ENCODE data around the gene ARID1B.
"Not testable (repeated sequence)": the region's sequence is repeated elsewhere in the genome, so short reads cannot be mapped to it uniquely, and the experiment has no call there.

Gene ARID1B

GRCh38 chr6:156977527-156978291, 200.5 kb downstream of the ARID1B start:
- Mint-ChIP-seq H3K9me3 (peaks cover 8% of the 10 kb centered on the region), H3K4me3 (no peak overlapping the region), H3K36me3 (ENCODE audit: low read depth) (no peaks in the 10 kb centered on the region), H3K4me1 (ENCODE audit: low read depth) (peaks cover 56% of the 10 kb centered on the region), H3K27me3 (no peaks in the 10 kb centered on the region), H3K27ac (no peak overlapping the region)
- intact Hi-C loops (cut with micrococcal nuclease), result no loop called here

GRCh38 chr6:156978948-156979347, 201.8 kb downstream of the ARID1B start:
- no peak overlapping the region for H3K27ac Mint-ChIP-seq
- peaks cover 8% of the 10 kb centered on the region for H3K9me3 Mint-ChIP-seq
- intact Hi-C loops (cut with micrococcal nuclease), result no loop called here
- no peaks in the 10 kb centered on the region for H3K27me3 Mint-ChIP-seq
- peaks cover 69% of the 10 kb centered on the region for H3K4me1 Mint-ChIP-seq (ENCODE audit: low read depth)
- no peak overlapping the region for H3K4me3 Mint-ChIP-seq
- no peaks in the 10 kb centered on the region for H3K36me3 Mint-ChIP-seq (ENCODE audit: low read depth)

- Mint-ChIP-seq H3K9me3 (no peaks in the 10 kb centered on the region), H3K4me1 (ENCODE audit: low read depth) (peaks cover 70% of the 10 kb centered on the region), H3K27ac (no peak overlapping the region), H3K36me3 (ENCODE audit: low read depth) (no peaks in the 10 kb centered on the region), H3K27me3 (no peaks in the 10 kb centered on the region), H3K4me3 (no peak overlapping the region)
- intact Hi-C loops (cut with micrococcal nuclease), result no loop called here
Measured at GRCh38 chr6:156980515-156980914, 203.3 kb downstream of the ARID1B start.

- Mint-ChIP-seq H3K4me1 (ENCODE audit: low read depth) (peaks cover 66% of the 10 kb centered on the region), H3K36me3 (ENCODE audit: low read depth) (no peaks in the 10 kb centered on the region), H3K27me3 (no peaks in the 10 kb centered on the region), H3K9me3 (no peaks in the 10 kb centered on the region), H3K4me3 (no peak overlapping the region), H3K27ac (no peak overlapping the region)
- intact Hi-C loops (cut with micrococcal nuclease), result no loop called here
Measured at GRCh38 chr6:156980948-156981347, 203.8 kb downstream of the ARID1B start.

- intact Hi-C loops (cut with micrococcal nuclease), result no loop called here
- Mint-ChIP-seq H3K4me3 (no peak overlapping the region), H3K27ac (peak overlapping the region; percentile 41), H3K9me3 (no peaks in the 10 kb centered on the region), H3K4me1 (ENCODE audit: low read depth) (peaks cover 57% of the 10 kb centered on the region), H3K36me3 (ENCODE audit: low read depth) (no peaks in the 10 kb centered on the region), H3K27me3 (no peaks in the 10 kb centered on the region)
Measured at GRCh38 chr6:156982168-156982567, 205.0 kb downstream of the ARID1B start.

GRCh38 chr6:156982864-156983263, 205.7 kb downstream of the ARID1B start:
- H3K4me3 Mint-ChIP-seq; intact Hi-C loops (cut with micrococcal nuclease); H3K36me3 Mint-ChIP-seq (ENCODE audit: low read depth); H3K27me3 Mint-ChIP-seq; H3K9me3 Mint-ChIP-seq: not testable (repeated sequence)
- Mint-ChIP-seq H3K27ac (peak overlapping the region; percentile 41), H3K4me1 (ENCODE audit: low read depth) (peaks cover 52% of the 10 kb centered on the region)

GRCh38 chr6:156984178-156984738, 207.1 kb downstream of the ARID1B start:
- intact Hi-C loops (cut with micrococcal nuclease), result no loop called here
- Mint-ChIP-seq H3K9me3 (no peaks in the 10 kb centered on the region), H3K27ac (no peak overlapping the region), H3K27me3 (no peaks in the 10 kb centered on the region), H3K36me3 (ENCODE audit: low read depth) (no peaks in the 10 kb centered on the region), H3K4me3 (no peak overlapping the region), H3K4me1 (ENCODE audit: low read depth) (peaks cover 60% of the 10 kb centered on the region)

GRCh38 chr6:156985309-156985708, 208.1 kb downstream of the ARID1B start:
- Mint-ChIP-seq H3K9me3 (no peaks in the 10 kb centered on the region), H3K27me3 (no peaks in the 10 kb centered on the region), H3K4me1 (ENCODE audit: low read depth) (peaks cover 58% of the 10 kb centered on the region), H3K4me3 (no peak overlapping the region), H3K27ac (no peak overlapping the region), H3K36me3 (ENCODE audit: low read depth) (no peaks in the 10 kb centered on the region)
- intact Hi-C loops (cut with micrococcal nuclease), result no loop called here

GRCh38 chr6:156988276-156989158, 211.3 kb downstream of the ARID1B start:
- H3K9me3 Mint-ChIP-seq, result no peaks in the 10 kb centered on the region
- H3K27ac Mint-ChIP-seq, result no peak overlapping the region
- no peak overlapping the region for H3K4me3 Mint-ChIP-seq
- H3K4me1 Mint-ChIP-seq (ENCODE audit: low read depth), result peaks cover 40% of the 10 kb centered on the region
- H3K27me3 Mint-ChIP-seq, result no peaks in the 10 kb centered on the region
- intact Hi-C loops (cut with micrococcal nuclease), result no loop called here
- no peaks in the 10 kb centered on the region for H3K36me3 Mint-ChIP-seq (ENCODE audit: low read depth)

GRCh38 chr6:156989159-156989806, 212.1 kb downstream of the ARID1B start:
- intact Hi-C loops (cut with micrococcal nuclease), result no loop called here
- no peak overlapping the region for H3K4me3 Mint-ChIP-seq
- H3K27ac Mint-ChIP-seq, result no peak overlapping the region
- H3K27me3 Mint-ChIP-seq, result no peaks in the 10 kb centered on the region
- H3K4me1 Mint-ChIP-seq (ENCODE audit: low read depth), result peaks cover 37% of the 10 kb centered on the region
- no peaks in the 10 kb centered on the region for H3K36me3 Mint-ChIP-seq (ENCODE audit: low read depth)
- no peaks in the 10 kb centered on the region for H3K9me3 Mint-ChIP-seq

GRCh38 chr6:156992020-156992804, 215.0 kb downstream of the ARID1B start:
- no peak overlapping the region for H3K4me3 Mint-ChIP-seq
- no peaks in the 10 kb centered on the region for H3K36me3 Mint-ChIP-seq (ENCODE audit: low read depth)
- no peaks in the 10 kb centered on the region for H3K27me3 Mint-ChIP-seq
- intact Hi-C loops (cut with micrococcal nuclease), result no loop called here
- no peak overlapping the region for H3K27ac Mint-ChIP-seq
- no peaks in the 10 kb centered on the region for H3K9me3 Mint-ChIP-seq
- H3K4me1 Mint-ChIP-seq (ENCODE audit: low read depth), result peaks cover 40% of the 10 kb centered on the region

GRCh38 chr6:156993713-156994112, 216.5 kb downstream of the ARID1B start:
- intact Hi-C loops (cut with micrococcal nuclease), result no loop called here
- H3K4me3 Mint-ChIP-seq, result no peak overlapping the region
- no peaks in the 10 kb centered on the region for H3K27me3 Mint-ChIP-seq
- H3K27ac Mint-ChIP-seq, result no peak overlapping the region
- H3K36me3 Mint-ChIP-seq (ENCODE audit: low read depth), result peaks cover 6% of the 10 kb centered on the region
- peaks cover 30% of the 10 kb centered on the region for H3K4me1 Mint-ChIP-seq (ENCODE audit: low read depth)
- H3K9me3 Mint-ChIP-seq, result no peaks in the 10 kb centered on the region
